ENCODE results near the gene PRDM12.

The PRDM12 gene

GRCh38 chr9:130731355-130731754, 67.0 kb downstream of the PRDM12 start:
- no peak for DNase-seq

DNA sequence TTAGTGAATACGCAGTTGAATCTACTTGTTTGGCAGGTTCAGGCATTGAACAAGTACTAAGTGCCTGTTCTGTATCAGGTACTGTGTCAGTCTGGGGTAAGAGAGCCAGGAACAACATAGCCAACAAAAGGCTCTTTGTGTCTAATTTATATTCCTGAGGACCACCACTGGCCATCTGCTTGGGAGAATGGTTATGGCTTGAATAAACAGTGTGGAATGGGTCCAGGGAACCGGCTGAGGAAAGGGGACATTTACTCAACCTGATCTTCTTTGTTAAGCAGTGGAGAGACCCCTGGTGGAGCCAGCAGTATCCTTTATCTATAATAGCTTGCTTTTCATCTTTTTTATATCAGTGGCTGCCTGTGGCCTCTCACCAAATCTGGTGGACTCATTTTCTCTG, 67.7 kb downstream of the PRDM12 start:
- no peak for DNase-seq
